Measurements from ENCODE around the gene NAPSA. TPM values are rescaled to one million over a fixed set of nuclear protein-coding genes. Genes with fewer than 3 reads are reported as not detected.
A peak's percentile ranks its signal among the peaks of the same experiment; 100 is the strongest.

NAPSA gene
- total and polyA plus RNA-seq, 10 of the 15 experiments (the other 5 are each of a cell fraction or from before 2014, with no cell fraction given), result 6.7 to 45.4 (median 17.1) TPM

- TF ChIP-seq, protein P1, sequence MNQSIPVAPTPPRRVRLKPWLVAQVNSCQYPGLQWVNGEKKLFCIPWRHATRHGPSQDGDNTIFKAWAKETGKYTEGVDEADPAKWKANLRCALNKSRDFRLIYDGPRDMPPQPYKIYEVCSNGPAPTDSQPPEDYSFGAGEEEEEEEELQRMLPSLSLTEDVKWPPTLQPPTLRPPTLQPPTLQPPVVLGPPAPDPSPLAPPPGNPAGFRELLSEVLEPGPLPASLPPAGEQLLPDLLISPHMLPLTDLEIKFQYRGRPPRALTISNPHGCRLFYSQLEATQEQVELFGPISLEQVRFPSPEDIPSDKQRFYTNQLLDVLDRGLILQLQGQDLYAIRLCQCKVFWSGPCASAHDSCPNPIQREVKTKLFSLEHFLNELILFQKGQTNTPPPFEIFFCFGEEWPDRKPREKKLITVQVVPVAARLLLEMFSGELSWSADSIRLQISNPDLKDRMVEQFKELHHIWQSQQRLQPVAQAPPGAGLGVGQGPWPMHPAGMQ (IDR thresholded peaks at IDR 0.05; ENCODE audit: borderline replicate concordance), result no peak
- peak; percentile 92; the same call in 1 of the 2 replicates for TF ChIP-seq CHD1 (IDR thresholded peaks at IDR 0.05; ENCODE audit: low read depth, low read length)
- TF ChIP-seq PAX8 (IDR thresholded peaks at IDR 0.05), result no peak
- TF ChIP-seq IKZF2 (IDR thresholded peaks at IDR 0.05), result peak in 1 of 2 experiments; percentile 58; a peak in 2 of 4 replicates
- TF ChIP-seq SMAD1 (IDR thresholded peaks at IDR 0.05; ENCODE audit: low read depth, partially characterized antibody), result peak; percentile 51
- TF ChIP-seq MLLT1 (IDR thresholded peaks at IDR 0.05), result no peak; the same call in 1 of the 2 replicates
- peak; percentile 72 for TF ChIP-seq ZZZ3 (IDR thresholded peaks at IDR 0.05; ENCODE audit: control insufficient read depth, insufficient read length, low read depth)
- no peak for TF ChIP-seq CBX3 (IDR thresholded peaks at IDR 0.05; ENCODE audit: borderline replicate concordance, low read depth)
- peak; percentile 81 for TF ChIP-seq SIX5 (IDR thresholded peaks at IDR 0.05; ENCODE audit: low read depth, low read length, severe bottlenecking)
- no peak for TF ChIP-seq ZNF274 (IDR thresholded peaks at IDR 0.05; ENCODE audit: insufficient read depth, insufficient read length)
- peak; percentile 91 for TF ChIP-seq SMARCA5 (IDR thresholded peaks at IDR 0.05)
- TF ChIP-seq TCF7 (IDR thresholded peaks at IDR 0.05; ENCODE audit: borderline replicate concordance), result no peak
- TF ChIP-seq ASH2L (IDR thresholded peaks at IDR 0.05; ENCODE audit: borderline replicate concordance, low read depth), result peak; percentile 85; the same call in 1 of the 2 replicates
- no peak for TF ChIP-seq BCL11A (IDR thresholded peaks at IDR 0.05; ENCODE audit: low read depth, low read length)
- no peak for TF ChIP-seq ZNF217 (IDR thresholded peaks at IDR 0.05)
- TF ChIP-seq RAD21 (IDR thresholded peaks at IDR 0.05; ENCODE audit: insufficient read depth, low read depth, low read length), result no peak
- peak; percentile 78 for TF ChIP-seq RELB (IDR thresholded peaks at IDR 0.05; ENCODE audit: low read depth)
- TF ChIP-seq, protein P2, sequence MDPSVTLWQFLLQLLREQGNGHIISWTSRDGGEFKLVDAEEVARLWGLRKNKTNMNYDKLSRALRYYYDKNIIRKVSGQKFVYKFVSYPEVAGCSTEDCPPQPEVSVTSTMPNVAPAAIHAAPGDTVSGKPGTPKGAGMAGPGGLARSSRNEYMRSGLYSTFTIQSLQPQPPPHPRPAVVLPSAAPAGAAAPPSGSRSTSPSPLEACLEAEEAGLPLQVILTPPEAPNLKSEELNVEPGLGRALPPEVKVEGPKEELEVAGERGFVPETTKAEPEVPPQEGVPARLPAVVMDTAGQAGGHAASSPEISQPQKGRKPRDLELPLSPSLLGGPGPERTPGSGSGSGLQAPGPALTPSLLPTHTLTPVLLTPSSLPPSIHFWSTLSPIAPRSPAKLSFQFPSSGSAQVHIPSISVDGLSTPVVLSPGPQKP (IDR thresholded peaks at IDR 0.05; ENCODE audit: low read depth, low read length), result peak; percentile 99
- TF ChIP-seq ATF7 (IDR thresholded peaks at IDR 0.05; ENCODE audit: low read depth), result peak; percentile 72
- TF ChIP-seq ZBTB33 (IDR thresholded peaks at IDR 0.05), result no peak
- TF ChIP-seq RCOR1 (conservative IDR thresholded peaks at IDR 0.05; ENCODE audit: low read depth, low read length), result peak; percentile 91; the same call in 1 of the 2 replicates
- TF ChIP-seq NFIC (IDR thresholded peaks at IDR 0.05; ENCODE audit: low read depth, low read length), result no peak; the same call in 1 of the 2 replicates
- no peak for TF ChIP-seq NFYB (IDR thresholded peaks at IDR 0.05; ENCODE audit: insufficient read depth, low read depth, low read length)
These were observed 11.0 kb upstream of the NAPSA start, which contains the start of gene NR1H2 (continued) for GRCh38 chr19:50376166-50377050.

All from GM12878 (cell line).